ENCODE results near the gene IQCB1.

DNA sequence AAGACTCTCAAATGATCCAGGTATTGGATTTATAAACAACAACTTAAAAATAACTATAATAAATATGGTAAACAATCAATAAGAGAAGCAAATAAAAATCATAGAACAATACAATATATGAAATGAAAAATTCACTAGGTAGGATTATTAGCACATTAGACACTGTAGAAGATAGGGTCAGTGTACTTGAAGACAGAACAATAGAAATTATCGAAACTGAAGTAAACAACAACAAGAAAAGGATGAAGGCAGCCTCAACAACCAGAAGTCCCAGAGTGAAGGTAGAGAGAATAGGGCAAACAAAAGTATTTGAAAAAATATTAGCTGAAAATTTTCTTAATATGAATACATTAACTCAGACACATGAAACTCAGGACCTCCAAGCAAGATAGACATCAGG is 11.9 kb downstream of the IQCB1 start:
- TF ChIP-seq, protein P1, sequence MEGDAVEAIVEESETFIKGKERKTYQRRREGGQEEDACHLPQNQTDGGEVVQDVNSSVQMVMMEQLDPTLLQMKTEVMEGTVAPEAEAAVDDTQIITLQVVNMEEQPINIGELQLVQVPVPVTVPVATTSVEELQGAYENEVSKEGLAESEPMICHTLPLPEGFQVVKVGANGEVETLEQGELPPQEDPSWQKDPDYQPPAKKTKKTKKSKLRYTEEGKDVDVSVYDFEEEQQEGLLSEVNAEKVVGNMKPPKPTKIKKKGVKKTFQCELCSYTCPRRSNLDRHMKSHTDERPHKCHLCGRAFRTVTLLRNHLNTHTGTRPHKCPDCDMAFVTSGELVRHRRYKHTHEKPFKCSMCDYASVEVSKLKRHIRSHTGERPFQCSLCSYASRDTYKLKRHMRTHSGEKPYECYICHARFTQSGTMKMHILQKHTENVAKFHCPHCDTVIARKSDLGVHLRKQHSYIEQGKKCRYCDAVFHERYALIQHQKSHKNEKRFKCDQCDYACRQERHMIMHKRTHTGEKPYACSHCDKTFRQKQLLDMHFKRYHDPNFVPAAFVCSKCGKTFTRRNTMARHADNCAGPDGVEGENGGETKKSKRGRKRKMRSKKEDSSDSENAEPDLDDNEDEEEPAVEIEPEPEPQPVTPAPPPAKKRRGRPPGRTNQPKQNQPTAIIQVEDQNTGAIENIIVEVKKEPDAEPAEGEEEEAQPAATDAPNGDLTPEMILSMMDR (IDR thresholded peaks at IDR 0.05): no peak
- TF ChIP-seq, protein P2, sequence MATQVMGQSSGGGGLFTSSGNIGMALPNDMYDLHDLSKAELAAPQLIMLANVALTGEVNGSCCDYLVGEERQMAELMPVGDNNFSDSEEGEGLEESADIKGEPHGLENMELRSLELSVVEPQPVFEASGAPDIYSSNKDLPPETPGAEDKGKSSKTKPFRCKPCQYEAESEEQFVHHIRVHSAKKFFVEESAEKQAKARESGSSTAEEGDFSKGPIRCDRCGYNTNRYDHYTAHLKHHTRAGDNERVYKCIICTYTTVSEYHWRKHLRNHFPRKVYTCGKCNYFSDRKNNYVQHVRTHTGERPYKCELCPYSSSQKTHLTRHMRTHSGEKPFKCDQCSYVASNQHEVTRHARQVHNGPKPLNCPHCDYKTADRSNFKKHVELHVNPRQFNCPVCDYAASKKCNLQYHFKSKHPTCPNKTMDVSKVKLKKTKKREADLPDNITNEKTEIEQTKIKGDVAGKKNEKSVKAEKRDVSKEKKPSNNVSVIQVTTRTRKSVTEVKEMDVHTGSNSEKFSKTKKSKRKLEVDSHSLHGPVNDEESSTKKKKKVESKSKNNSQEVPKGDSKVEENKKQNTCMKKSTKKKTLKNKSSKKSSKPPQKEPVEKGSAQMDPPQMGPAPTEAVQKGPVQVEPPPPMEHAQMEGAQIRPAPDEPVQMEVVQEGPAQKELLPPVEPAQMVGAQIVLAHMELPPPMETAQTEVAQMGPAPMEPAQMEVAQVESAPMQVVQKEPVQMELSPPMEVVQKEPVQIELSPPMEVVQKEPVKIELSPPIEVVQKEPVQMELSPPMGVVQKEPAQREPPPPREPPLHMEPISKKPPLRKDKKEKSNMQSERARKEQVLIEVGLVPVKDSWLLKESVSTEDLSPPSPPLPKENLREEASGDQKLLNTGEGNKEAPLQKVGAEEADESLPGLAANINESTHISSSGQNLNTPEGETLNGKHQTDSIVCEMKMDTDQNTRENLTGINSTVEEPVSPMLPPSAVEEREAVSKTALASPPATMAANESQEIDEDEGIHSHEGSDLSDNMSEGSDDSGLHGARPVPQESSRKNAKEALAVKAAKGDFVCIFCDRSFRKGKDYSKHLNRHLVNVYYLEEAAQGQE (IDR thresholded peaks at IDR 0.05; ENCODE audit: insufficient read depth in 1 of 2, low read depth in 2 of 2, low read length in 1 of 2): no peak
